Stimulated activated CD8-positive, alpha-beta memory T cell treated with anti-CD3 and anti-CD28 coated beads, Interleukin-7, amount 100 ng/mL, for 4 hours (primary cell): ENCODE data around the gene VDR.

ENCODE experiments used
- DNase-seq, 2 donors: peaks; one replicate each; pipeline ENCODE4 v3.0.0-alpha.2; 2020; ENCODE audit warnings: low read depth in 2 of 2

Gene VDR

GRCh38 chr12:47870175-47870781, 34.5 kb downstream of the VDR start:
- DNase-seq, result no peak

GRCh38 chr12:47868552-47869031, 36.2 kb downstream of the VDR start:
- DNase-seq, result no peak

- no peak for DNase-seq
Observed at GRCh38 chr12:47868041-47868440, 36.8 kb downstream of the VDR start.

- no peak for DNase-seq
Observed at GRCh38 chr12:47867495-47867941, 37.3 kb downstream of the VDR start.

- no peak for DNase-seq
Observed at GRCh38 chr12:47864646-47865235, 40.1 kb downstream of the VDR start.

- DNase-seq, result no peak
Observed at GRCh38 chr12:47863985-47864384, 40.8 kb downstream of the VDR start.

GRCh38 chr12:47863467-47863866, 41.3 kb downstream of the VDR start:
- DNase-seq, result no peak

GRCh38 chr12:47862881-47863280, 41.9 kb downstream of the VDR start:
- DNase-seq, result no peak

DNA sequence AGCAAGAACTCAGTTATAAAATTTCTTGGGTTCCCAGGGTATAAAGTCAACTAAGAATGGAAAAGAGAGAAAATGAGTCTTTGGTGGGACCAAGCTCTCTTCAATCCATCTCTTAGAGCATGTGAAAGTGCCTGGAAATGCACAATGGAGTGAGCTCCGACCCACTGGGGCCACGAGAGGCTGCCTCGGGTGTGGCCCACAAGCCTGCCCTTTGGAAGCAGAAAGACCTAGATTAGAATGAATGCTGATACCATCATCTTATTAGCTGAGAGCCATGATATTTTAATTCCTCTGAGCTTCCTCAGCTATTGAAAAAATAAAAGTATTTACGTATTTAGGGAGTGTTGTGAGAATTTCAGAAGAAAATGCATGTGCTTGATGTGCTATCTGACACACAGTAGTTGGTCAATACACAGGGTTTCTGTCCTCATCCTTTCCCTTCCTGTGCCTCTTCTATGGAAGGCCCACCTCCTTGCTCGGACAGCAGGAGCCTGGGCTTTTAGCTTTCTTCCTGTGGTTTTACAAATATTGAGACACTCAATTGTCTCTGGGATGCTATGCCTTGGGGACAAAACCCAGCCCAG, 42.5 kb downstream of the VDR start:
- DNase-seq, result no peak

DNA sequence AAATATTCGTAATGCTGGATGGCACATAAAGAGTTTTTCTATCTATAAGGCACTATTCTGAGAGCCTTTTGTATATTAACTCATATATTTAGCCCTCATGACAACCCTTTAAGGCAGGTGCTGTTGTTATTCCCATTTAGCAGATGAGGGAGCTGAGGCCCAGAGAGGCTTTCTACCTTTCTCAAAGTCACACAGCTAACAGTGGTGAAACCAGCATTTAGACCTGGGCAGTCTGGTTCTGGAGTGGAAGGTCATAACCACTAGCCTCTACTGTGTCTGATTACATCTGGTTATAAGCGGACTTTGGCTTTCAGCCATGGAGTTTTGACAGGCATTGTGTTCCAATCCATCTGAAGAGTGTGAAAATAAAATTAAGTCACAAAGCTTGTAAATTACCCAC, 43.9 kb downstream of the VDR start:
- DNase-seq, result no peak

- no peak for DNase-seq
Observed at GRCh38 chr12:47860279-47860841, 44.4 kb downstream of the VDR start.

DNA sequence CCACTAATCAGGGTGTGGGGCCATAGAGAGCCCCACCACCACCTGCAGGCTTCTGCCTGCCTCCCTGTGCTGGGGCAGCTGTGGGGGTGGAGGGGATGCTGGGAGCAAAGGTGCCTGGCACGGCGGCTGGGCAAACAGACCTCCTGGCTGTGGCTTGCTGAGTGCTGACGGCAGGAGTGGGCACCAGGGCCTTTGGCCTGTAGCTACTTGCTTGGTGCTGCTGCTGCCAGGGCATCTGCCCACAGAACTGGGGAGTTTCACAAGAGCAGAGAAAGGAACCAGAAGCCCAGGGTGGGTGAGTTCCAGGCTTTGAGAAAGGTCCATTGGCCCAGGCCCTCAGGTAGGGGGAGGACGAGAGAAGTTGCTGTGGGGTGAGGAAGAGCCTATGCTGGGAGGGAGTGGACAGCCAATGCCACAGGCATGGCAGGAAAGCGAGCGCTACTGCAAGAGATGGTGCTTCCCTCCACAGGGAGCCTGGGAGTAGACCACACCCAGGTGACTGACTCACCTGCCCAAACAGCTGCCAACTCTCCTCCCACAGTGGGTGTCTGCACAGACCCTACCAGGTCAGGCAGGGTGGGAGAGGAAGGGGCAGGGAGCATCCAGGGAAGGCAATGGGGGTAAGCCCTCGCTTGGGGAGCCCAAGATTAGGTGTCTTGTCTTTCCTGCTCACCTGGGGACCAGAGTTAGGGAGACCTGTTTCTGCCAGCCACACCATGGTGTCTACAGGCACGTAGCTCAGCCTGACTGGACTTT, 46.1 kb downstream of the VDR start:
- no peak for DNase-seq

DNA sequence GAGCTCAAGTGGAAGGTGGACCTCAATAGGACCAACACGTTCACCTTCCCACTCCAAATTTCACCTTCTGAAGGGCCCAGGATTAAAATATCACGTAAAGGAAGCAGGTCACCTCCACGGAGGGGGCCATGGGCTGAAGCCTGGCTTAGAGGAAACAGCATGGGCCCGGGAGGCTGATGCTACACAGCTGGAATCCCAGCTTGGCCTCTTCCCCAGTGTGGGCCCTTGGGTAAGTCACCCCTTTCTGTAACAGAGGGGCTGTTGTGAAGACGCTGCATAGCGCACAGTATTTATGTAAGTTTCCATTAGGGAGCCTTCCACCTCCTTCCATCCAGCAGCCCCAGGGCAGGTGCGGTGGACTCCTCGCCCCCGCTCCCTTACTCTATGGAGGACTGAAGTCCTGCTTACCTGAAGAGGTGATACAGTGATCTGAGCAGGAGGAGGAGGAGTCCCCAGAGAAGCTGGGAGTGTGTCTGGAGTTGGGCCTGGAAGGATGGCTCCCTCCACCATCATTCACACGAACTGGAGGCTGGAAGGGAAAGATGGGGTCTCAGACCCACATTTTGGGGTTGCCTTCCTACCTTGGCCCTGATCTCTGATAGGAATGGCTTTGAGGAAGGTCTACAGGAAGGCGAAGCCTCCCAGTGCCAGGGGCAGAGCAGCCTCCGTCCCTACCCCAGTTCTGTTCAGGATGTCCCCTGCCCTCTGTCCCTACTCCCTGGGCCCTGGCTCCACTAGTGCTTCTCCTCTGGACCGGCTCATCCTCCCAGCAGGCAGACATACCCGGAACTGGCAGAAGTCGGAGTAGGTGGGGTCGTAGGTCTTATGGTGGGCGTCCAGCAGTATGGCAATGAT, 47.8 kb downstream of the VDR start:
- no peak for DNase-seq

GRCh38 chr12:47856094-47856493, 48.7 kb downstream of the VDR start:
- no peak for DNase-seq

GRCh38 chr12:47855502-47855901, 49.3 kb downstream of the VDR start:
- no peak for DNase-seq

DNA sequence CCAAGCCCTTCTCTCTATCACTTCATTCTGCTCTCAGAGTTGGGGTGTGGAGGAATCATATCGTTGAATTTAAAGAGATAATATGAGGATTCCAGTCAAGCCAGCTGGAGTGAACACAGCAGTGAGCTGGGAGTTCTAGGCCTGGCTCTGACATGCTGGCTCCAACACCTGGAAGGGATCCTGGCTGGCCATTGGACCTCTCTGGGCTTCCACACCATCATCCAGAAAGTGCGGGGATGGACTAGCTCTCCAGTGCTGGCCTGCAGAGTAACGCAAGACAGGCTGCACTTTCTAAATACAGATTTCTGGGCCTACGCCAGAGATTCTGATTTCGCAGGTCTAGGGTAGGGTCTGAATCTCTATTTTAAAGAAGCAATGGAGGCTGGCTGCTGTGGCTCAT, 50.3 kb downstream of the VDR start:
- DNase-seq, result no peak

- DNase-seq, result no peak
Observed at GRCh38 chr12:47852096-47852571, 52.7 kb downstream of the VDR start.

DNA sequence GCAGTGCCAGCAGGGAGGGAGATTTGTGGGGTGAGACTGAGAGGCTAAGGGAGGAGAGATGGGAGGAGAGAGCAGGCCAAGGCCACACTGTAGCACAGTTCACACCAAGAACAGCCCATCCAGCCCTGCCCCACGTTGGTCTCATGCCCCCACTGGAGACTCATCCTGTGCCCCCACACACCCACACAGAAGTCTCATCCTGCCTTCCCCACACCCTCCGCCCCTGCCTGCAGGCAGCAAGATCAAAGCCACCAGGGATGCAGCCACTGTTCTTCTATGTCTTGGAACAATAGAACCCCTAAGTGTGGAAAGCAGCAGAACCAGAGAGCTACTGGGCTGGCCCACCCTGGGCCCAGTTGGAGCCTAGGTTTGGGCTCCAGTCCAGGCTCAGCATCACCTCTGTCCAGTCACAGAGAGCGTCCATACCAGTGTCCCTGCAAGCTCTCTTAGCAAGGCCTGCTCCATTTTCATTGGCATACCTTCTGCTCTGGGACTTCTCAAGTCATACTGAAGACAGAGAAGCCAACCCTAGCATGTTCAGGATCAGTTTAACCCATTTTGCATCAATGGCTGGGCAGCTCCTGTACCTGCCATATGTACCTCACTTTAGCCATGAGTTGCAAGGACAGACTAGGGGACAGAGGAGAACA, 53.4 kb downstream of the VDR start:
- no peak for DNase-seq

GRCh38 chr12:47850153-47851084, 54.4 kb downstream of the VDR start:
- no peak for DNase-seq

GRCh38 chr12:47849261-47849660, 55.5 kb downstream of the VDR start:
- no peak for DNase-seq
